ENCODE data around the gene PGM2L1.
"Not testable (repeated sequence)": the region's sequence is repeated elsewhere in the genome, so short reads cannot be mapped to it uniquely, and the experiment has no call there.

PGM2L1 gene

GRCh38 chr11:74397501-74398243 is 561 bp downstream of the PGM2L1 start:
- DNase-seq: peak; percentile 27

DNA sequence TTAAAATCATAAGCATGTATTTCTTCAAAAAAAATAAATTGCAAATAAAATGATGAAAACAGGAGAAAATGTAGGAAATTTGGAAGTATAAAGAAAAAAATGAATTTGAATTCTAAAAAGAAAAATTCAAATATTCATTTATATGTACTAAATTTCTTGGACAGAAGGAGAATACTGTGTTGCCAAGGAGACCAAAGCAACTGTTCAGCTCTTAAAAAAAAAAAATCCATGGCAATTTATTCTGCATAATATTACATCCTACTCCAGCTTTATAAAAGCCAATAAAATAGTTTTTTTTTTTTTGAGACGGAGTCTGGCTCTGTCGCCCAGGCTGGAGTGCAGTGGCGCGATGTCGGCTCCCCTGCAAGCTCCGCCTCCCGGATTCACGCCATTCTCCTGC is 6.0 kb downstream of the PGM2L1 start:
- no peak for DNase-seq

DNA sequence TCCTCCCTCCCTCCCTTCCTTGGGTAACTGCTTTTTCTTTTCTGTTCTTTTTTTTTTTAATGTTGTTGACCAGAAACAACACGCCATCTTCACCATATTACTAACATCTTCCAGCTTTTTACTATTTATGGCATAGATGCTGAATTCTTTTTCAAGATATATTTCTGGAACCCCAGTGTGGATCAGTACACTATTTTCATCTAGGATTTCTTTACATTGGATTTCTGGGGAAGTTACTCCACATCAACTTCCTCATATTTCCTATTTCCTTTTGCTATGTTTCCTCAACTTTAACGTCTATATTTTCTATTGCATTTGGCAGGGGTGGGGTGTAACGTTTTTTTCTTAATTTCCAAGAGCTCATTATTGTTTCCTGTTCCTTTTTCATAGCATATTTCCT is 7.0 kb downstream of the PGM2L1 start:
- DNase-seq: no peak

DNA sequence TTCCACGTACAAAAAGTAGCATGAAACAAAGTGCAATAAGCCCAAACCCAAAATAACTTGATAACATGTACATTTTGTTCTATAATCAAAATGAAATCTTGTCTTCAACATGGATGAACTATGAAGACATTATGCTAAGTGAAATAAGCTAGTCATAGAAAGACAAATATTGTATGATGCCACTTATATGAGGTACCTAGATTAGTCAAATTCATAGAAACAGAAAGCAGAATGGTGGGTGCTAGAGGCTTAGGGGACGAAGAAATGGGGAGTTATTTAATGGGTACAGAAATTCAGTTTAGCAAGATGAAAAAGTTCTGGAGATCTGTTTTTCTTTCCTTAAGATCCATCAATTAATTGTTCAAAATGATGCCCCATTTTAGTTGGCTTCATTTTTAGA is 7.5 kb downstream of the PGM2L1 start:
- DNase-seq: no peak

DNA sequence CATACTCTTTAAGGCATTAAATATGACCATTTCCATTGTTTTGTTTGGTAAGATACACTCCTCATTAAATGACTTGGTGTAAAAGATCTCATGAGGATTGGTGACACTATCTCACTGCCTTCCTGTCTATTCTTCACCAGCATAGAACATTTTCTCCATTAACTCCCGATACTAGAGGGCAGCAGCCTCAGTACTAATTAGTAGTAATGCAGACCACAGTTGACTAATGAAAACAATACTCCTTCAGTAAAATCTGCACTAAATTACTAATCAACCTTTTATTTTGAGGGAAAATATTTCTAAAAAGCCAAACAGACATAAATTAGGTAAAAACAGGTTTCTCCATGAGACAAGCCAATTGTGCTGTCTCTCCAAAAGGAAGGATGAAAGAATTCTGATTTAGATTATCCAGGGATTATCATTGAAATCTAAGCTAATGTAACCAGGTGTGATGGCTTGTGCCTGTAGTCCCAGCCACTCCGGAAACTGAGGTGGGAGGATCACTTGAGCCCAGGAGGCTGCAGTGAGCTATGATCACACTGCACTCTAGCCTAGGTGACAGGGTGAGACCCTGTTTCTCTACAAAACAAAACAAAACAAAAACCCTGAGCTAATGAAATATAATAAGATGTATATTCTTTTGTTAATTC is 9.4 kb downstream of the PGM2L1 start:
- DNase-seq: no peak

DNA sequence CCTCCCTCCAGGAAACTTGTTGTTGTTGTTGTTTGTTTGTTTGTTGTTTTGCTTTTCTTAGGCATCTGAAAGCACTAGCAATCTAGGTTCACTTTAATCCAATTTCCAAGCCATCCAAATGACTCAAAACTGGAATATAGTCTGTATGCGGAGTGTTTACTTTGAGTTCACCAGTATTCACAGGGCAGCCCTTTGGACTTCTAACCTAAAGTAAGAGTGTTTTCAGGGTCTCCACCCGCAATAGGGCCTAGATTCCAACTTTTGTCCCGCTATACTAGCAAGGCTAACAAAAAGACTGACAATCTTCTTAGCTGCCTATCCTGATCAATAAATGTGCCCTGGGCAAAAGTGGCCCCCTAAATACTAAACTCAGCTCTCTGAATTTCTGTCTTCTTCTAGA is 13.6 kb downstream of the PGM2L1 start:
- DNase-seq: no peak

GRCh38 chr11:74380746-74381439 is 17.3 kb downstream of the PGM2L1 start:
- no peak for DNase-seq

DNA sequence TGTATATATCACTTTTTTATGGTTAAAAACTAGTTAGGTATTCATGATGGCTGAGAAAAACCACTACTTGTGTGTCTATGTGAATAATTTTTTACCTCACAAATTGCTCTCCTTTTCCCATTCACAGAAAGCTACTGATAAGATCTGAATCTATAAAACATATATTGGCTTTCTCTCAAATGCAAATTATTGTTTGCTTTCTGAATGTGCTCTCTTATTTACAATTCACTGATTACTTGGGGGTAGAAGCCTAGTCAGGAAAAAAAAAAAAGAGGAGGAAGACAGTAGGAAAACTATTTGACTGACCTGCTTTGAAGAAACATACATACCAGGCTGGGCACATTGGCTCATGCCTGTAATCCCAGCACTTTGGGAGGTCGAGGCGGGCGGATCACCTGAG is 20.5 kb downstream of the PGM2L1 start:
- no peak for DNase-seq

- no peak for DNase-seq
Observed at GRCh38 chr11:74373382-74373781, 24.9 kb downstream of the PGM2L1 start.

GRCh38 chr11:74371269-74372052 is 26.8 kb downstream of the PGM2L1 start:
- DNase-seq: no peak

GRCh38 chr11:74370123-74370522 is 28.1 kb downstream of the PGM2L1 start:
- no peak for DNase-seq

DNA sequence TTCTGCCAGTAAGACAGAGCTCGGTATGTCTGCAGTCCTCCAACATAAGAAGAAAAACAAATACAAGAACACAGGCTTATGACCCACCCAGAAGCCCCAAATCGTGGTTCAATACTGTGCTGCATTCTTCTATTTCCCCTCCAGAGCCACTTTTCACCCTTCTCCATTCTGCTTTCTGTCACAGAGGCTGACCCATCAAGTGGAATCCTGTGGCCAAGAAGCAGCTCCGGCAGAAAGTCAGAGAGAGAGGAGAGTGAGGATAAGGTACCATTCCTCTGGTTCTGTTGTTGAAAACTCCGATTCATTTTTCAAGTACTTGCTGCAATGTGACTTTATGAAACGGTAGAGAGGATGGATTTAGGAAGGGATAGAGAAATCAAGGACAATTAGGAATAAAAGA is 30.4 kb downstream of the PGM2L1 start:
- DNase-seq: no peak

DNA sequence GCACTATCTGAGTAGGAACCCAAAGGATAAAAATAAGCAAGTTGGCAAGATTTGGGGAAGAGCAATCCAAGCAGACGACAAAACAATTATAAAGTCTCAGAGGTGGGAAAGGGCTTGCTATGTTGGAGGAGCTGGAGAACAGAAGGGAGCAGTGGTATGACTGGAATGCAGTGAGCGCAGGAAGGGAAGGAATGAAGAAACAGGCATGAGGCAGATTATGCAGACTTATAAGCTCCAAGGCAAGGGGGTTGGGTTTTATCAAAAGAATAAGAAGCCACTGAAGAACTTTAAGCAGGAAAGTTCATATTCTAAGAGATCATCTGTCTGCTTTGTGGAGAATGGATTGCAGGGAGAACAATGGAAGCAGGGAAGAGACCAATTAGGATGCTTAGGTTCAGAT is 31.7 kb downstream of the PGM2L1 start:
- no peak for DNase-seq

GRCh38 chr11:74365805-74366204 is 32.4 kb downstream of the PGM2L1 start:
- DNase-seq: not testable (repeated sequence)

GRCh38 chr11:74357449-74357848 is 40.8 kb downstream of the PGM2L1 start:
- no peak for DNase-seq

- no peak for DNase-seq
Observed at GRCh38 chr11:74355626-74356025, 42.6 kb downstream of the PGM2L1 start.

GRCh38 chr11:74354036-74354435 is 44.2 kb downstream of the PGM2L1 start:
- no peak for DNase-seq

GRCh38 chr11:74347381-74347780 is 50.9 kb downstream of the PGM2L1 start:
- no peak for DNase-seq

GRCh38 chr11:74345420-74345819 is 52.8 kb downstream of the PGM2L1 start:
- no peak for DNase-seq

GRCh38 chr11:74341921-74342320 is 56.3 kb downstream of the PGM2L1 start:
- DNase-seq: no peak

DNA sequence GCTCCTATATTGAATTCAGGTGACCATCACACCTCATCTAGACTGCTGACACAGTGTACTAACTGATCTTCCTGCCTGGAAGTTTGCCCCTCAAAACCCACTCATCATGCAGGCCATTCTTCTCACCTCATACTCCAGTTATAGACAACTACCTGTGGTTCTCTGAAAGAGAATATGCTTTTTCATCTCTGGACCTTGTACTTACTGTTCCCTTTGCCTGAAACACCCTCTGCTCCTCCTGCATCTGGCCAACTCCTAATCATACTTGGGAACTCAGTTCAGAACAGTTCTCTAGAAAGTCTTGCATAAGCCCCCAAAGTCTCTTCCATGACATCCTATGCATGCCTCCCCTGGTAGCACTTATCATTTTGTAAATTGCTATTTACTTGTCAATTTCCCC is 58.6 kb downstream of the PGM2L1 start:
- DNase-seq: no peak

- no peak for DNase-seq
Observed at GRCh38 chr11:74338963-74339362, 59.3 kb downstream of the PGM2L1 start.

GRCh38 chr11:74333193-74333592 is 65.0 kb downstream of the PGM2L1 start:
- no peak for DNase-seq

All from NCI-H1694 treated with DMSO at 0.1 percent for 48 hours (cell line).